Measurements from ENCODE around the gene PKNOX2. TPM values are rescaled to one million over a fixed set of nuclear protein-coding genes. Genes with fewer than 3 reads are reported as not detected.

Gene PKNOX2
- total and polyA plus RNA-seq, 2 of the 8 experiments (the other 6 are each of a cell fraction or from before 2014, with no cell fraction given), result 2.0 TPM

DNA sequence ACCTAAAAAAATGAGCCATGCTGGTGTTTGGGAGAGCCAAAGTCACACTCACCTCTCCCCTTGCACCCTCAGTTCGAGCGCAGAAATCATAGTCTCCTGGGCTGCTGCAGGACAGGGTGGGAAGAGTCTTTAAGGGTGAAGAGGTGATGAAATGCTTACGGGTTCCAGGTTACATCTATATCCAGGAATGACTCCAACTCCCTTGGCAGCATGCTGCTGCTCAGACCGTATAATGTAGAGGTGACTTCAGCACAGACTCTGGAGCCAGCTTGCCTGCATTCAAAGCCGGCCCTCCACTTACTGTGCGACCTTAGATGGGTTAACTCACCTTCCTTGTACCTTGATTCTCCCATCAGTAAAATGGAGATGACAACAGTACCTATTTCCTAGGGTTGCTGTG lies 17.3 kb upstream of the PKNOX2 start:
- H3K4me2 ChIP-seq (ENCODE audit: insufficient read depth in 1 of 2, low read depth in 2 of 2, low read length in 2 of 2), result peak overlapping the region in 1 of 2 experiments; percentile 21; a peak in 1 of 4 replicates
- H3K23ac ChIP-seq (ENCODE audit: insufficient read length), result no peak overlapping the region
- H2AK5ac ChIP-seq (ENCODE audit: low read depth, low read length), result no peak overlapping the region
- H4K8ac ChIP-seq (ENCODE audit: extremely low read depth, insufficient read depth, low read length), result no peak overlapping the region
- H3K27ac ChIP-seq (ENCODE audit: low read depth, low read length), result no peak overlapping the region
- no peaks in the 10 kb centered on the region for H3K79me1 ChIP-seq (ENCODE audit: low read depth, low read length)
- DNase-seq (ENCODE audit: low read depth in 1 of 2, low spot score in 2 of 2) (no peak), FAIRE-seq (no peak)
- H3K79me2 ChIP-seq (ENCODE audit: control insufficient read depth in 1 of 2, insufficient read depth in 2 of 2, low read length in 2 of 2), result no peaks in the 10 kb centered on the region
- H3K4me3 ChIP-seq (ENCODE audit: extremely low read depth in 1 of 4, insufficient read depth in 2 of 4, low read depth in 3 of 4, low read length in 4 of 4), result no peak overlapping the region
- H2BK5ac ChIP-seq (ENCODE audit: low read depth, low read length), result no peak overlapping the region
- H3K14ac ChIP-seq (ENCODE audit: insufficient read length), result no peak overlapping the region
- TF ChIP-seq YY1 (IDR thresholded peaks at IDR 0.05; ENCODE audit: low read depth, low read length) (no peak), TBP (IDR thresholded peaks at IDR 0.05; ENCODE audit: low read depth, low read length) (no peak), HDAC2 (IDR thresholded peaks at IDR 0.05; ENCODE audit: borderline replicate concordance in 1 of 2, low read depth in 2 of 2, low read length in 2 of 2) (no peak), NANOG (IDR thresholded peaks at IDR 0.05; ENCODE audit: insufficient read depth, low read depth, low read length, poor library complexity, severe bottlenecking) (no peak)
- ChIA-PET POLR2A (ENCODE audit: partially characterized antibody) (no interaction called here), CTCF (ENCODE audit: partially characterized antibody) (interaction anchor here (0.9 to 1.7 kb wide), 4 partner anchors 18 to 56 kb away, joined by 3 to 4 read pairs (median 4); partner anchors contain the start of gene PKNOX2)
- no peaks in the 10 kb centered on the region for H3K23me2 ChIP-seq (ENCODE audit: low read depth, low read length)
- H3K36me3 ChIP-seq (ENCODE audit: control insufficient read depth in 2 of 4, insufficient read depth in 4 of 4, low read length in 3 of 4), result no peaks in the 10 kb centered on the region
- H4K20me1 ChIP-seq (replicated peaks in 1 of 2; ENCODE audit: control insufficient read depth in 1 of 2, insufficient read depth in 2 of 2, low read length in 2 of 2), result peaks cover 0 to 2% of the 10 kb centered on the region in 2 experiments
- H2AFZ ChIP-seq (ENCODE audit: low read length), result no peak overlapping the region
- no peak overlapping the region for H4K5ac ChIP-seq (ENCODE audit: insufficient read length, low read depth, low read length)
- H3K9me3 ChIP-seq (ENCODE audit: insufficient read depth in 2 of 2, low read depth in 1 of 2, low read length in 1 of 2), result no peaks in the 10 kb centered on the region
- no peak overlapping the region for H2BK15ac ChIP-seq (ENCODE audit: low read length)
- no peak overlapping the region for H3K56ac ChIP-seq (replicated peaks; ENCODE audit: insufficient read length, low read depth, low read length)
- no peak overlapping the region for H2BK120ac ChIP-seq (replicated peaks; ENCODE audit: low read depth, low read length)
- no peak overlapping the region; the same call in 1 of the 2 replicates for H2BK12ac ChIP-seq (ENCODE audit: low read depth, low read length)
- no peak overlapping the region for H2BK20ac ChIP-seq (ENCODE audit: low read length)
- no peak overlapping the region for H3K9ac ChIP-seq (replicated peaks in 1 of 4; ENCODE audit: extremely low read depth in 1 of 4, low read depth in 3 of 4, low read length in 3 of 4)
- no peak overlapping the region for H4K91ac ChIP-seq (replicated peaks; ENCODE audit: insufficient read length, low read length)
- H3K4me1 ChIP-seq (replicated peaks in 1 of 4; ENCODE audit: control insufficient read depth in 3 of 4, insufficient read depth in 4 of 4, low read length in 3 of 4), result peaks cover under 1 to 11% (median 8%) of the 10 kb centered on the region in 4 experiments; a peak in 6 of 7 replicates
- peaks cover 0 to 13% (median 10%) of the 10 kb centered on the region in 4 experiments; a peak in 6 of 7 replicates for H3K27me3 ChIP-seq (replicated peaks in 1 of 4; ENCODE audit: control insufficient read depth in 3 of 4, extremely low read depth in 1 of 4, insufficient read depth in 3 of 4, low read length in 3 of 4)
- WGBS, 2 experiments (ENCODE audit: extremely low coverage in 1 of 2, insufficient coverage in 1 of 2, insufficient read length in 1 of 2, insufficient replicate concordance in 2 of 2, low coverage in 1 of 2, low lambda C conversion rate in 2 of 2, missing lambda C conversion rate in 1 of 2), result 87% methylated on average over 6 of the region's 6 CpGs; no CpG with 5 or more reads in 1 of the 2 experiments
- no peak overlapping the region for H3K4ac ChIP-seq (replicated peaks; ENCODE audit: insufficient read length, low read depth, low read length)
- H3K18ac ChIP-seq (ENCODE audit: extremely low read depth, low read length), result no peak overlapping the region

Measured in H1 (cell line).